GM12892 (cell line): ENCODE data around the gene FAM32A.

Source experiments
- POLR2A ChIP-seq: IDR thresholded peaks from 2 replicates; pipeline ENCODE4 v1.6.1; 2011; ENCODE audit warnings: low read depth, low read length, control low read depth
- POLR2AphosphoS5 ChIP-seq: IDR thresholded peaks from 2 replicates; pipeline ENCODE4 v1.6.1; 2011; ENCODE audit warnings: low read depth, low read length, control low read depth
- TAF1 ChIP-seq: IDR thresholded peaks from 2 replicates; pipeline ENCODE4 v1.6.1; 2011; ENCODE audit warnings: low read depth, mild to moderate bottlenecking, control low read depth, low read length, borderline replicate concordance

GRCh38 chr19:16157601-16158000, 27.6 kb upstream of the FAM32A start:
- TF ChIP-seq POLR2A (peak; percentile 49; the same call in 1 of the 2 replicates), POLR2AphosphoS5 (peak; percentile 77), TAF1 (no peak)
